OCI-LY7 (cell line): ENCODE results near the gene OSGIN1. TPM values are rescaled to one million over a fixed set of nuclear protein-coding genes. Genes with fewer than 3 reads are reported as not detected.

Experiments
- BruUV-seq: library from RNA; stranded (reverse); fragments of 400-500 nt; replicated peaks from 2 replicates; lab custom pipeline; 2021; lab: Mats Ljungman, UMichigan
- CTCF ChIA-PET: fragments of 300-600 bp; sonication (Branson Sonifier 250); formaldehyde crosslinking; loops from one replicate; lab custom pipeline; 2022; ENCODE audit warnings: antibody characterized with exemption; ENCODE audit not compliant: unreplicated experiment; lab: Charles Lee
- POLR2A ChIA-PET: fragments of 300-600 bp; sonication (Branson Sonifier 250); formaldehyde crosslinking; loops from one replicate; lab custom pipeline; 2022; ENCODE audit warnings: antibody characterized with exemption; lab: Charles Lee
- DNase-seq: peaks from one replicate; pipeline ENCODE4 v3.0.0-alpha.2; 2015; ENCODE audit warnings: low spot score
- H2AFZ ChIP-seq: fragments of 200-600 bp; sonication (generic), shearing (Covaris generic); 2 replicates; pipeline ENCODE4 v1.6.1; 2014; ENCODE audit warnings: mild to moderate bottlenecking, antibody characterized with exemption, low read length, moderate library complexity
- H3K27ac ChIP-seq: fragments of 200-600 bp; sonication (generic); 2 replicates; pipeline ENCODE4 v1.5.1; 2014; ENCODE audit warnings: mixed run types, low read depth, mild to moderate bottlenecking, moderate library complexity, low read length, inconsistent platforms; ENCODE audit not compliant: poor library complexity, severe bottlenecking
- H3K36me3 ChIP-seq: fragments of 200-600 bp; sonication (generic); 2 replicates; pipeline ENCODE4 v1.6.1; 2014; ENCODE audit warnings: mild to moderate bottlenecking, antibody characterized with exemption, low read length, moderate library complexity, mixed read lengths; ENCODE audit not compliant: insufficient read depth
- H3K4me1 ChIP-seq: fragments of 200-600 bp; sonication (generic); 2 replicates; pipeline ENCODE4 v1.5.1; 2014; ENCODE audit warnings: mild to moderate bottlenecking, low read length; ENCODE audit not compliant: insufficient read depth, poor library complexity, severe bottlenecking
- H3K4me2 ChIP-seq: fragments of 200-600 bp; sonication (generic); 2 replicates; pipeline ENCODE4 v1.6.1; 2014; ENCODE audit warnings: mild to moderate bottlenecking, low read length
- H3K4me3 ChIP-seq: fragments of 200-600 bp; sonication (generic); 2 replicates; pipeline ENCODE4 v1.5.1; 2014; ENCODE audit warnings: mild to moderate bottlenecking, low read depth, low read length; ENCODE audit not compliant: poor library complexity, severe bottlenecking
- H3K79me2 ChIP-seq: fragments of 200-600 bp; sonication (generic); 2 replicates; pipeline ENCODE4 v1.6.1; 2016; ENCODE audit warnings: low read depth, mild to moderate bottlenecking, low read length, moderate library complexity, mixed read lengths; ENCODE audit not compliant: insufficient read depth
- H3K9me2 ChIP-seq: fragments of 200-600 bp; sonication (generic); 2 replicates; pipeline ENCODE4 v1.6.1; 2016; ENCODE audit warnings: mild to moderate bottlenecking, low read length, mixed read lengths; ENCODE audit not compliant: insufficient read depth
- H3K9me3 ChIP-seq: fragments of 200-600 bp; sonication (generic); 2 replicates; pipeline ENCODE4 v1.6.1; 2014; ENCODE audit warnings: mild to moderate bottlenecking, mixed run types, low read length, mixed read lengths
- H4K20me1 ChIP-seq: fragments of 200-600 bp; sonication (generic); 2 replicates; pipeline ENCODE4 v1.6.1; 2014; ENCODE audit warnings: mild to moderate bottlenecking, antibody characterized with exemption, low read length, moderate library complexity, mixed read lengths; ENCODE audit not compliant: insufficient read depth
- EZH2phosphoT487 ChIP-seq: fragments of 200-600 bp; sonication (generic); IDR thresholded peaks from 2 replicates; pipeline ENCODE4 v1.6.1; 2018; ENCODE audit warnings: low read depth, borderline replicate concordance, mild to moderate bottlenecking, mixed run types, antibody characterized with exemption, low read length, moderate library complexity, mixed read lengths
- intact Hi-C: fragments of 100-400 bp; cut with micrococcal nuclease; formaldehyde crosslinking; loops from one replicate; pipeline ENCODE4 v1.10.0; 2022; ENCODE audit not compliant: unreplicated experiment
- total RNA-seq, 2 experiments: library from RNA; depleted of rRNA in 1 of 2; stranded (reverse); fragments of >200 nt in 1 of 2; shearing (Covaris generic) in 1 of 2; gene quantifications; 2 replicates each; pipeline ENCODE4 v1.2.3, GENCODE V29; 2014 to 2022
- TF ChIP-seq, protein P1 (sequence below): fragments of 200-600 bp; sonication (generic); conservative IDR thresholded peaks from 2 replicates; pipeline ENCODE4 v1.5.1; 2014; ENCODE audit warnings: mild to moderate bottlenecking, antibody characterized with exemption, low read length, moderate library complexity, mixed read lengths

Gene OSGIN1
- total RNA-seq, 2 experiments from 2014 or later: 0.28 to 1.0 TPM

DNA sequence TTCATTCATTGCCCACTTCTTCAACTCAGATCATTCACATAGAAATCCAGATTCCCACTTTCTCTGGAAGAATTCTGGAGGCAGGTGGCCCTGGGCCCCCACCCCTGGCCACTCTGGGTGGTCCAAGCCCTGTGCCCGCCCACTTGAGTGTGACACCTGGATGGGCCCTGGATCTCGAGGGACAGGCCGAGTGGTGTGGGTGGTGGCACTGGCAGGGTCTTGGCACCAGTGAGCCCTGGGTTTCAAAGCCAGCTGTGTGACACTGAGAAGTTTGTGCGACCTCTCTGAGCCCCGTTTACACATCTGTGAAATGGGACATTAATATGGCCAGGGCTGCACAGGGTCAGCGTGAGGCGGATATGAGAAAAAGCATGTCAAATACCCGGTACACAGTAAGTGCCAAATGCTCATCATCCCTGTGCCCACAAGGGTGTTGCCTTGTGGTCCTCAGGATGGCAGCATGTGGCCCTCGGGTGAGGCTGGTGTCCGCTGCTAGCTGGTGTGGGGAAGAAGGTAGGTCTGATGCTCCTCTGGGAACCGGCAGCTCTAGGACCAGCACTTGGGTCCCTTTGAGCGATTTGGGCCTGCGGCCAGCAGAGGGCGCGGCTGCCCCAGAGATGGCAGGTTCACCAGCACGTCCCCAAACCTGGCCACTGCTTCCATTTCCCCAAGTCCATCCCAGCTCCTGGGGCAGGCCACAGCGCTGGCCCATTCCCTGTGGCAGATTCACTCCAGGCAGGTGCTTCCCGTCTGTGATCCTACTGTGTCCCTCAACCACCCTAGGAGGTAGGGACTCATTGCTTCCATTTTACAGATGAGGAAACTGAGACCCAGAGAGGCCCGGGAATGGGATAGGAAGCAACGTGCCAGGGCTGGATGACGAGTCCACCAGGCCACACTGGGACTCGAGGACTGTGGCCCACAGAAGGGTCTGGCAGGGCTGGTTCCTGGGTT lies 3.6 kb downstream of the OSGIN1 start:
- Histone ChIP-seq H3K4me1 (peaks cover 8% of the 10 kb centered on the region), H2AFZ (no peak overlapping the region), H4K20me1 (no peaks in the 10 kb centered on the region), H3K9me3 (no peaks in the 10 kb centered on the region), H3K79me2 (no peaks in the 10 kb centered on the region), H3K4me3 (no peak overlapping the region), H3K27ac (no peak overlapping the region), H3K36me3 (no peaks in the 10 kb centered on the region), H3K4me2 (no peak overlapping the region), H3K9me2 (no peaks in the 10 kb centered on the region)
- TF ChIP-seq EZH2phosphoT487: no peak
- TF ChIP-seq, protein P1, sequence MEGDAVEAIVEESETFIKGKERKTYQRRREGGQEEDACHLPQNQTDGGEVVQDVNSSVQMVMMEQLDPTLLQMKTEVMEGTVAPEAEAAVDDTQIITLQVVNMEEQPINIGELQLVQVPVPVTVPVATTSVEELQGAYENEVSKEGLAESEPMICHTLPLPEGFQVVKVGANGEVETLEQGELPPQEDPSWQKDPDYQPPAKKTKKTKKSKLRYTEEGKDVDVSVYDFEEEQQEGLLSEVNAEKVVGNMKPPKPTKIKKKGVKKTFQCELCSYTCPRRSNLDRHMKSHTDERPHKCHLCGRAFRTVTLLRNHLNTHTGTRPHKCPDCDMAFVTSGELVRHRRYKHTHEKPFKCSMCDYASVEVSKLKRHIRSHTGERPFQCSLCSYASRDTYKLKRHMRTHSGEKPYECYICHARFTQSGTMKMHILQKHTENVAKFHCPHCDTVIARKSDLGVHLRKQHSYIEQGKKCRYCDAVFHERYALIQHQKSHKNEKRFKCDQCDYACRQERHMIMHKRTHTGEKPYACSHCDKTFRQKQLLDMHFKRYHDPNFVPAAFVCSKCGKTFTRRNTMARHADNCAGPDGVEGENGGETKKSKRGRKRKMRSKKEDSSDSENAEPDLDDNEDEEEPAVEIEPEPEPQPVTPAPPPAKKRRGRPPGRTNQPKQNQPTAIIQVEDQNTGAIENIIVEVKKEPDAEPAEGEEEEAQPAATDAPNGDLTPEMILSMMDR: peak; percentile 90
- BruUV-seq: no TSS peak
- CTCF ChIA-PET: no interaction called here
- POLR2A ChIA-PET: no interaction called here
- intact Hi-C loops: loop anchor here (1.0 to 10.0 kb wide), 4 partner anchors 88 to 218 kb away; no protein-coding TSS in a partner anchor
- DNase-seq: peak; percentile 74

DNA sequence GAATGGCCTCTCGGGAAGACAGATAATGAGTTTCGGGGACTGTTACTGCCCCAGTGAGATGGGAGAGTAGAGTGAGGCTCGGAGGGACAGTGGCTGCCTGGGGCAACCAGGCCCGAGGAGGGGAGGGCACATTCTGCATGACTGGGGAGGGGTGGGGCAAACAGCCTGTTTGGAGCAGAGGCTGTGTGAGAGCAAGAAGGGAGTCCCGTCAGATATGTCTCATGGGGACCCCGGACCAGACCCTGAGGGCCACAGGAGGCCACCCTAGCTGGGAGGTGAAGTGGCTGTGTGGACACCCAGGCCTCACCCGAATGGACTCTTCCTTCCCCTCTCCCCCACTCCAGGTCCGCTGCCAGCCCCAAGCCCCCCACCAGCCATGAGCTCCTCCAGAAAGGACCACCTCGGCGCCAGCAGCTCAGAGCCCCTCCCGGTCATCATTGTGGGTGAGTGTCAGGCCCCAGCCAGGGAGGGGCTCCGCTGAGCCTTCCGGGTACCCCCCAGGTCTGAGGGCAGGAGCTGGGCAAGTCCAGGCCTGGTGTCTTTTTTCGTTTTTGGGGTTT lies 4.3 kb downstream of the OSGIN1 start:
- Histone ChIP-seq H3K4me3 (no peak overlapping the region), H3K79me2 (no peaks in the 10 kb centered on the region), H3K4me1 (peaks cover 8% of the 10 kb centered on the region), H2AFZ (no peak overlapping the region), H3K36me3 (no peaks in the 10 kb centered on the region), H4K20me1 (no peaks in the 10 kb centered on the region), H3K9me3 (no peaks in the 10 kb centered on the region), H3K27ac (no peak overlapping the region), H3K9me2 (no peaks in the 10 kb centered on the region), H3K4me2 (no peak overlapping the region)
- TF ChIP-seq, protein P1: no peak
- no peak for TF ChIP-seq EZH2phosphoT487
- ChIA-PET CTCF (no interaction called here), POLR2A (interaction anchor here (0.9 kb wide), 1 partner anchor 69 kb away, joined by 3 read pairs; no protein-coding TSS in a partner anchor)
- intact Hi-C loops: loop anchor here (10.0 kb wide), 2 partner anchors 133 to 217 kb away; no protein-coding TSS in a partner anchor
- no TSS peak for BruUV-seq
- no peak for DNase-seq
